Spleen (tissue), 11 donors: Measurements from ENCODE around the gene CNIH3. TPM values are rescaled to one million over a fixed set of nuclear protein-coding genes. Genes with fewer than 3 reads are reported as not detected.

ENCODE experiments used
- DNase-seq: peaks from one replicate; pipeline ENCODE4 v3.0.0-alpha.2; 2020
- H3K27ac ChIP-seq, 8 donors: fragments of 200-600 bp; sonication (generic) in 7 of 8; 1 replicate in 4 of 8; 2 replicates in 4 of 8; pipeline versions ENCODE4 v1.5.0 to v1.8.0; 2016 to 2021; ENCODE audit warnings: inconsistent platforms in 4 of 8, mild to moderate bottlenecking in 4 of 8, moderate library complexity in 1 of 8
- H3K27me3 ChIP-seq, 7 donors: fragments of 200-600 bp; sonication (generic) in 6 of 7; replicated peaks in 1 of 7; 1 replicate in 4 of 7; 2 replicates in 3 of 7; pipeline versions ENCODE4 v1.5.0 to v1.8.0; 2016 to 2021; ENCODE audit warnings: inconsistent platforms in 3 of 7, mild to moderate bottlenecking in 1 of 7
- H3K36me3 ChIP-seq, 6 donors: fragments of 200-600 bp; sonication (generic) in 5 of 6; 1 replicate in 4 of 6; 2 replicates in 2 of 6; pipeline versions ENCODE4 v1.5.0 to v1.8.0; 2016 to 2021; ENCODE audit warnings: inconsistent platforms in 2 of 6
- H3K4me1 ChIP-seq, 6 donors: fragments of 200-600 bp; sonication (generic) in 5 of 6; 1 replicate in 3 of 6; 2 replicates in 3 of 6; pipeline versions ENCODE4 v1.5.0 to v1.8.0; 2016 to 2021; ENCODE audit warnings: inconsistent platforms in 3 of 6
- H3K4me3 ChIP-seq, 8 donors: fragments of 200-600 bp; sonication (generic) in 7 of 8; 1 replicate in 4 of 8; 2 replicates in 4 of 8; pipeline versions ENCODE4 v1.5.0 to v1.8.0; 2016 to 2021; ENCODE audit warnings: inconsistent platforms in 4 of 8, mild to moderate bottlenecking in 4 of 8, moderate library complexity in 2 of 8
- H3K9me3 ChIP-seq, 8 donors: fragments of 200-600 bp; sonication (generic) in 7 of 8; 1 replicate in 4 of 8; 2 replicates in 4 of 8; pipeline versions ENCODE4 v1.5.0 to v1.8.0; 2016 to 2021; ENCODE audit warnings: inconsistent platforms in 4 of 8
- POLR2A ChIP-seq, 3 donors: fragments of 450-650 bp; IDR thresholded peaks; one replicate each; pipeline ENCODE4 v1.5.1; 2017; ENCODE audit warnings: antibody characterized with exemption in 3 of 3, mild to moderate bottlenecking in 1 of 3
- POLR2AphosphoS5 ChIP-seq, 3 donors: sonication (generic); formaldehyde crosslinking; IDR thresholded peaks; one replicate each; pipeline ENCODE4 v1.5.1; 2017; ENCODE audit warnings: antibody characterized with exemption in 3 of 3
- WGBS, 5 donors: extraction: QIAGEN DNeasy Blood & Tissue Kit in 3 of 5; methylation state at CpG; one replicate each; pipeline versions ENCODE4 v1.1.5 to v1.1.7; 2013 to 2018; 5-methylcytosine and 5-hydroxymethylcytosine counted together
- intact Hi-C: fragments of 100-400 bp; cut with DNase I; formaldehyde crosslinking; loops from one replicate; pipeline ENCODE4 v1.15.0; 2023; ENCODE audit warnings: low total_unique reads
- polyA plus RNA-seq, 3 donors: library from polyadenylated mRNA; stranded (reverse); fragments of 200-250 nt; gene quantifications; one replicate each; pipeline ENCODE4 v1.2.1, GENCODE V29; 2013
- total RNA-seq, 7 donors: library from RNA; depleted of rRNA in 3 of 7; stranded (reverse); fragments of >200 nt in 3 of 7; fragmentation: NEBNext Ultra II Directional in 4 of 7; extraction: Animal tissue kit (Norgen Biotek cat#: 25700) in 4 of 7; gene quantifications; one replicate each; pipeline versions ENCODE4 v1.1.0 to v1.2.1, GENCODE V29; 2016 to 2021
- TF ChIP-seq, protein P1 (sequence below), 11 experiments: fragments of 200-600 bp in 7 of 11; fragments of 450-650 bp in 4 of 11; sonication (generic) in 4 of 11; IDR thresholded peaks in 8 of 11; conservative IDR thresholded peaks in 3 of 11; 1 replicate in 7 of 11; 2 replicates in 4 of 11; pipeline versions ENCODE4 v1.4.0 to v1.8.0; 2016 to 2021; ENCODE audit warnings: antibody characterized with exemption in 11 of 11, inconsistent platforms in 4 of 11, mild to moderate bottlenecking in 1 of 11
- donor health status: healthy with polysubstance abuse.
- donor health status: DM: no; HTN: no; CAD: no; lungs with moderate emphysema.
- donor health status: DM: no; HTN: no; CAD: no.
- donor health status: Bipolar disorder and iron deficiency.
- donor health status: healthy.
- donor health status: DM: no; HTN: no; CAD: no.
- donor health status: DM: yes; HTN: yes; CAD: no.

Gene CNIH3
- total and polyA plus RNA-seq, 10 donors, result 0.68 to 4.1 (median 2.0) TPM

DNA sequence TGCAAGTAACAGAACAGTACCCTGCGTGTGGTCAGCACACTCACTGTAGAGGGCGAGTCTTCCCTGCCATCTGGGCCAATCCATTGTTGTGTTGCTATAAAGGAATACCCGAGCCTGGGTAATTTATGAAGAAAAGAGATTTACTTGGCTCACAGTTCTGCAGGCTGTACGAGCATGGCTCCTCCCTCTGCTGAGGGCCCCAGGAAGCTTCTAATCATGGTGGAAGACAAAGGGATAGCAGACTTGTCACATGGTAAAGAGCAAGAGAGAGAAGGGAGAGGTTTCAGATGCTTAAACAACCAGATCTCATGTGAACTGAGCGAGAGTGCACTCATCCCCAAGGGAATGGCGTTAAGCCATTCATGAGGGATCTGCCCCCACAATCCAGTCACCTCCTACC lies 126.2 kb downstream of the CNIH3 start:
- no peak for DNase-seq
- intact Hi-C loops, result no loop called here
- H3K36me3 ChIP-seq, result no peaks in the 10 kb centered on the region
- no peaks in the 10 kb centered on the region for H3K27me3 ChIP-seq
- no peak for TF ChIP-seq POLR2AphosphoS5 (IDR thresholded peaks at IDR 0.05)
- TF ChIP-seq, protein P1, sequence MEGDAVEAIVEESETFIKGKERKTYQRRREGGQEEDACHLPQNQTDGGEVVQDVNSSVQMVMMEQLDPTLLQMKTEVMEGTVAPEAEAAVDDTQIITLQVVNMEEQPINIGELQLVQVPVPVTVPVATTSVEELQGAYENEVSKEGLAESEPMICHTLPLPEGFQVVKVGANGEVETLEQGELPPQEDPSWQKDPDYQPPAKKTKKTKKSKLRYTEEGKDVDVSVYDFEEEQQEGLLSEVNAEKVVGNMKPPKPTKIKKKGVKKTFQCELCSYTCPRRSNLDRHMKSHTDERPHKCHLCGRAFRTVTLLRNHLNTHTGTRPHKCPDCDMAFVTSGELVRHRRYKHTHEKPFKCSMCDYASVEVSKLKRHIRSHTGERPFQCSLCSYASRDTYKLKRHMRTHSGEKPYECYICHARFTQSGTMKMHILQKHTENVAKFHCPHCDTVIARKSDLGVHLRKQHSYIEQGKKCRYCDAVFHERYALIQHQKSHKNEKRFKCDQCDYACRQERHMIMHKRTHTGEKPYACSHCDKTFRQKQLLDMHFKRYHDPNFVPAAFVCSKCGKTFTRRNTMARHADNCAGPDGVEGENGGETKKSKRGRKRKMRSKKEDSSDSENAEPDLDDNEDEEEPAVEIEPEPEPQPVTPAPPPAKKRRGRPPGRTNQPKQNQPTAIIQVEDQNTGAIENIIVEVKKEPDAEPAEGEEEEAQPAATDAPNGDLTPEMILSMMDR (IDR thresholded peaks at IDR 0.05 in 8 of 11, conservative IDR thresholded peaks at IDR 0.05 in 3 of 11), result no peak
- no peak for TF ChIP-seq POLR2A (IDR thresholded peaks at IDR 0.05)
- peaks cover 0 to 1% (median 0%) of the 10 kb centered on the region in 6 donors for H3K4me1 ChIP-seq
- 84 to 90% (median 89%) methylated on average over 6 of the region's 6 CpGs for WGBS, 5 donors
- no peak overlapping the region for H3K27ac ChIP-seq
- H3K9me3 ChIP-seq, result no peaks in the 10 kb centered on the region
- H3K4me3 ChIP-seq, result no peak overlapping the region

DNA sequence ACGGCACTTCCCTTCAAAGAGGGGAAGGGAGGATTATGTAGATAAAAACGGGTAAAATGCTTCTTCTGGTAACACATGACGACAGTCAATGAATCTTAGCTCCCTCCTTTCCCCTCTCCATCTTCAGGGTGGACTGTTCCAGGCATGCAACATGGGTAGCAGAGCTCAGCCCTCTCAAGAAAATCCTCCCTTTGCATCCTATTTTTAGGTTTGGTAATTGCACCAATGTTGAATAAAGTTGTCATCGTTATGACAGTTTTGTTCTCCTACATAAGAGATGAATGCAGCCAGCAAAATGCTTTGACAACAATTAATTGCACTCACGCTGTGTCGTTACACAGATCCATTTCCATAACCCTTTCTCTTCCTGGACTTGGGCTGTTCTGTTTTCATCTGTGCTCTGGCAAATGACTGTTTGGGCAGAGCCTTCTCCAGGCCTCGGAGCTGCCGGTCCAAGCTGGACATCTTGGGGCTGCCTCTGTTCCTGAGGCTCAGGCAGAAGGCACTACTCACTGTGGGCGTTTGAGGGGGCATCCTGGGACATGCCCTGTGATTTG lies 127.6 kb downstream of the CNIH3 start:
- Histone ChIP-seq H3K9me3 (no peaks in the 10 kb centered on the region), H3K27ac (peak overlapping the region in 2 of 8 donors; percentile 20 to 25), H3K36me3 (no peaks in the 10 kb centered on the region), H3K4me3 (no peak overlapping the region), H3K27me3 (no peaks in the 10 kb centered on the region), H3K4me1 (no peaks in the 10 kb centered on the region)
- 66 to 75% (median 69%) methylated on average over 9 of the region's 9 CpGs for WGBS, 5 donors
- intact Hi-C loops, result no loop called here
- DNase-seq, result no peak
- TF ChIP-seq POLR2AphosphoS5 (IDR thresholded peaks at IDR 0.05) (peak in 1 of 3 donors; percentile 29), POLR2A (IDR thresholded peaks at IDR 0.05) (no peak)

DNA sequence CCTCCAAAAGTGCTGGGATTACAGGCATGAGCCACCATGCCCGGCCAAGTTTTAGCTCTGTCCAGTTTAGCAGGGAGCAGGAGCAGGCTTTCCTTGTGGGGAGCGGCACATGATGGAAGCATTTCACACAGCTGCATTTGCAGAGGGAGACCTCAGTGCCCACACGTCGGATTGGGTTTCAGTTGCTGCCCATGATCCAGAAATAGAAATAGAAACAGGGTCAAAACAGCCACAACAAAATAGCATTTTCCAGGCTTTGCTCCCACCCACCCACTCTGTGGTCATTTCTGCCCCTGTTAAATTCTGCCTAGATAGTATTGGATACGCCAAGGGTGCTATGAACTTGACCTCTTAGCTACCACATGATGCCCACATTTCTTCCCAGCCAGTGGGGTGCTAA lies 128.4 kb downstream of the CNIH3 start:
- H3K36me3 ChIP-seq, result no peaks in the 10 kb centered on the region
- no peak for DNase-seq
- H3K27me3 ChIP-seq, result no peaks in the 10 kb centered on the region
- no peaks in the 10 kb centered on the region for H3K4me1 ChIP-seq
- no peaks in the 10 kb centered on the region for H3K9me3 ChIP-seq
- intact Hi-C loops, result no loop called here
- TF ChIP-seq, protein P1 (IDR thresholded peaks at IDR 0.05 in 8 of 11, conservative IDR thresholded peaks at IDR 0.05 in 3 of 11), result no peak
- no peak for TF ChIP-seq POLR2AphosphoS5 (IDR thresholded peaks at IDR 0.05)
- TF ChIP-seq POLR2A (IDR thresholded peaks at IDR 0.05), result no peak
- H3K4me3 ChIP-seq, result no peak overlapping the region
- 71 to 86% (median 84%) methylated on average over 5 of the region's 5 CpGs for WGBS, 5 donors
- H3K27ac ChIP-seq, result no peak overlapping the region

DNA sequence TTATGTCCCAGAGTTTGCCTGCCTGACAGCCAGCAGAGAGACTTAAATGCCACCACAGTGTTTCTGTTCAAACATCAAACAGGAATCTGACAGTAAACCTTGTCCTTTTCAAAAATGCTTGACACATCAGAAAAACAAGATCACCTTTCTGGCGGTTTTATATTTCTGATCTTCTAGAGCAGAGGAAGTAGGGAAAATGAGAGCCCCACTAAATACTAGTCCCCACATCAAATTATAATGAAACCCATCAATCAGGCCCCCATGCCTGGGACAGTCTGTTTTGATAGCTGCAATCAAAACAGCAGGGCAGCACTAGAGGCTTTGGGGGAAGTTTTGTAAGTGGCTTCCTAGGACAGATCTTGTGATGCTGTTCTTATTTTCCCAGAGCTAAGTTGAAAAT lies 129.3 kb downstream of the CNIH3 start:
- no peak for DNase-seq

More for the DNA sequence above, 129.3 kb downstream of the CNIH3 start:
- intact Hi-C loops, result no loop called here
- Histone ChIP-seq H3K36me3 (no peaks in the 10 kb centered on the region), H3K4me3 (no peak overlapping the region), H3K27ac (no peak overlapping the region), H3K27me3 (no peaks in the 10 kb centered on the region), H3K4me1 (no peaks in the 10 kb centered on the region), H3K9me3 (no peaks in the 10 kb centered on the region)
- TF ChIP-seq POLR2AphosphoS5 (IDR thresholded peaks at IDR 0.05), result no peak
- TF ChIP-seq POLR2A (IDR thresholded peaks at IDR 0.05), result no peak
- TF ChIP-seq, protein P1 (IDR thresholded peaks at IDR 0.05 in 8 of 11, conservative IDR thresholded peaks at IDR 0.05 in 3 of 11), result no peak
- 65 to 81% (median 69%) methylated on average over 1 of the region's 1 CpG for WGBS, 5 donors
